ENCODE measurements around the gene ARID2.

- no peak for TF ChIP-seq CTCF (IDR thresholded peaks at IDR 0.05; ENCODE audit: low read length)
- TF ChIP-seq EZH2 (IDR thresholded peaks at IDR 0.05; ENCODE audit: borderline replicate concordance, low read length): no peak
These were observed 45.1 kb downstream of the ARID2 start for GRCh38 chr12:45774508-45775162.

All from OCI-LY1 (cell line).